PC-3 (cell line): ENCODE data around the gene ZNF544. TPM values are rescaled to one million over a fixed set of nuclear protein-coding genes. Genes with fewer than 3 reads are reported as not detected.
A peak's percentile ranks its signal among the peaks of the same experiment; 100 is the strongest.
"Not testable (repeated sequence)": the region's sequence is repeated elsewhere in the genome, so short reads cannot be mapped to it uniquely, and the experiment has no call there.

ENCODE experiments used
- ATAC-seq: fragments of 200-7000 bp; cut with Tn5 transposase; 2 replicates; pipeline ENCODE4 v1.9.1; 2020; ENCODE audit warnings: mild to moderate bottlenecking, moderate library complexity
- BruUV-seq: library from RNA; stranded (reverse); fragments of 400-500 nt; replicated peaks from 2 replicates; lab custom pipeline; 2021; lab: Mats Ljungman, UMichigan
- CTCF ChIA-PET: fragments of 300-600 bp; sonication (Branson Sonifier 250); formaldehyde crosslinking; loops from one replicate; lab custom pipeline; 2022; ENCODE audit warnings: antibody characterized with exemption; lab: Charles Lee
- POLR2A ChIA-PET: fragments of 300-600 bp; sonication (Branson Sonifier 250); formaldehyde crosslinking; loops from one replicate; lab custom pipeline; 2022; ENCODE audit warnings: antibody characterized with exemption; ENCODE audit not compliant: unreplicated experiment; lab: Charles Lee
- DNase-seq: peaks from one replicate; pipeline ENCODE4 v3.0.0-alpha.2; 2015
- H2AFZ ChIP-seq: fragments of 300-600 bp; sonication (generic); 2 replicates; pipeline ENCODE4 v1.6.0; 2016; ENCODE audit warnings: antibody characterized with exemption, low read length
- H3F3A ChIP-seq: fragments of 300-600 bp; sonication (generic); one replicate; pipeline ENCODE4 v1.6.0; 2017; ENCODE audit warnings: antibody characterized with exemption, low read length, control low read depth, mild to moderate bottlenecking; ENCODE audit not compliant: unreplicated experiment
- H3K27ac ChIP-seq: fragments of 300-600 bp; sonication (generic); 2 replicates; pipeline ENCODE4 v1.5.1; 2016; ENCODE audit warnings: mild to moderate bottlenecking, low read length
- H3K27me3 ChIP-seq: fragments of 300-600 bp; sonication (generic); 2 replicates; pipeline ENCODE4 v1.6.1; 2016; ENCODE audit warnings: low read length, mixed read lengths
- H3K36me3 ChIP-seq: fragments of 300-600 bp; sonication (generic); 2 replicates; pipeline ENCODE4 v1.6.1; 2016; ENCODE audit warnings: low read depth, mixed run types, low read length, mixed read lengths
- H3K4me1 ChIP-seq: fragments of 300-600 bp; sonication (generic); 2 replicates; pipeline ENCODE4 v1.5.1; 2016; ENCODE audit warnings: low read length; ENCODE audit not compliant: insufficient read depth
- H3K4me2 ChIP-seq: fragments of 300-600 bp; sonication (generic); 2 replicates; pipeline ENCODE4 v1.6.0; 2016; ENCODE audit warnings: low read length
- H3K4me3 ChIP-seq: fragments of 300-600 bp; sonication (generic); 2 replicates; pipeline ENCODE4 v1.5.1; 2016; ENCODE audit warnings: mild to moderate bottlenecking, low read length, mixed read lengths
- H3K79me2 ChIP-seq: fragments of 300-600 bp; sonication (generic); 2 replicates; pipeline ENCODE4 v1.6.1; 2017; ENCODE audit warnings: low read length, mixed read lengths
- H3K9ac ChIP-seq: fragments of 300-600 bp; sonication (generic); 2 replicates; pipeline ENCODE4 v1.6.0; 2016; ENCODE audit warnings: mild to moderate bottlenecking, low read length
- H3K9me2 ChIP-seq: fragments of 300-600 bp; sonication (generic); replicated peaks from 2 replicates; pipeline ENCODE4 v1.6.1; 2016; ENCODE audit warnings: mixed run types, low read length, mixed read lengths
- H3K9me3 ChIP-seq: fragments of 300-600 bp; sonication (generic); 2 replicates; pipeline ENCODE4 v1.6.1; 2016; ENCODE audit warnings: low read length, mixed read lengths
- H4K20me1 ChIP-seq: fragments of 300-600 bp; sonication (generic); 2 replicates; pipeline ENCODE4 v1.6.1; 2016; ENCODE audit warnings: low read length, mixed read lengths
- EZH2 ChIP-seq: fragments of 300-600 bp; sonication (generic); IDR thresholded peaks from one replicate; pipeline ENCODE4 v1.6.1; 2017; ENCODE audit warnings: antibody characterized with exemption, mild to moderate bottlenecking, low read length; ENCODE audit not compliant: unreplicated experiment
- EZH2phosphoT487 ChIP-seq: fragments of 300-600 bp; sonication (generic); IDR thresholded peaks from 2 replicates; pipeline ENCODE4 v1.6.1; 2018; ENCODE audit warnings: mild to moderate bottlenecking, antibody characterized with exemption, low read length, borderline replicate concordance
- intact Hi-C: fragments of 100-400 bp; cut with micrococcal nuclease; formaldehyde crosslinking; loops from 2 replicates; pipeline ENCODE4 v1.9.0; 2023
- total RNA-seq: library from RNA; depleted of rRNA; stranded (reverse); fragments of >200 nt; gene quantifications from 2 replicates; pipeline ENCODE4 v1.2.3, GENCODE V29; 2014
- TF ChIP-seq, protein P1 (sequence below): fragments of 300-600 bp; sonication (generic); conservative IDR thresholded peaks from 2 replicates; pipeline ENCODE4 v1.5.1; 2017; ENCODE audit warnings: antibody characterized with exemption, low read depth, mild to moderate bottlenecking, low read length

The ZNF544 gene
- total RNA-seq, 1 experiment from 2014 or later, result 115 TPM

DNA sequence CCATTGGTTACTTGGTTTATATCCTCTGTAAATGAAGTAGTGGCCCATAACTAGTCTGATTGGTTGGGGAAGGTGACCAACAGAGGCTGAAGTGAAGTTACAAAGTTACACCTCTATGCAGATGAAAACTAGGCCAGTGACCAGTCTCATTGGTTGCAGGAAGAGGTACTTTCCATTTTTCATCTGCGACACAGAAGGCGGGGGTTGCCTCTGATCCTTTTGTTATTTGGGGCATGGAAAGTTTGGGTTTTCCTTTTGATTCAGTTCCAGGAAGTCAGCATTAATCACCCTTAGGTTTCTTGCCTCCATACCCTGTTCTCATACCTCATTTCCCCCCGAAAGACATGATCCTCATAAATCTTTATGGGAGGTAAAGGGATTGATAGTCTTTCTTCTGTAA, 20.2 kb downstream of the ZNF544 start:
- intact Hi-C loops, result no loop called here
- Histone ChIP-seq H3K4me3 (no peak overlapping the region), H3K4me1 (no peaks in the 10 kb centered on the region), H3K27ac (no peak overlapping the region), H3K9me3 (peaks cover 73% of the 10 kb centered on the region), H3K9me2 (no peaks in the 10 kb centered on the region), H3K79me2 (no peaks in the 10 kb centered on the region), H3K27me3 (no peaks in the 10 kb centered on the region), H2AFZ (no peak overlapping the region), H3K36me3 (peaks cover 98% of the 10 kb centered on the region), H3K4me2 (no peak overlapping the region), H4K20me1 (no peaks in the 10 kb centered on the region), H3F3A (no peaks in the 10 kb centered on the region), H3K9ac (no peak overlapping the region)
- ATAC-seq (no peak), DNase-seq (no peak)
- BruUV-seq, result no TSS peak
- POLR2A ChIA-PET, result no interaction called here
- TF ChIP-seq EZH2phosphoT487, result no peak
- CTCF ChIA-PET, result no interaction called here

DNA sequence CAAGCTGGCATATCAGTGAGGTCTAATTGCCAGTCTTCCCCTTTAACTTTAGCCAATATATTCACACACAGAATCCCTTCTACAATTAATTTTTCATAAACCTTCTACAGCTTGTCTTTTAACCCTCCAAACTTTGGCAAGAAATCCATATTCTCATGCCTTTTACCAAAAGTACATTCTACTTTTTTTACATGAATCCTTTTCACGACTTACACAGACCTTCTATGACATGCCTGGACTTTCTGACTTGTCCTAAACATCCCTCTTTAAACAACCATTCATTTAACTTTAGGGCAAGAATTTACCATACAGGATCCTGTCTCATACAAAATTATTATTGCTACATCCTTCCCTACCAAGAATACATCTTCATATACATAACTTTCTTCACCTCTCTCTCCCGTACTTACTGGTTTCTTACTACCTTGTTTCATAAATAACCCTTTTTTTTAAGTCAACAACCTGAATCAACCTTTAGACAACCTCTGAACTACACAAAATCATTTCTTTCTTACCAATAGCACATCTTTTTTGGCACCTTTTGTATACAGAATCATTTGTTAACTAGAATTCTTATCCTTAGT, 23.5 kb downstream of the ZNF544 start:
- ATAC-seq, result no peak
- DNase-seq, result peak; percentile 30
- peaks cover 79% of the 10 kb centered on the region for H3K9me3 ChIP-seq
- CTCF ChIA-PET, result no interaction called here
- TF ChIP-seq, protein P1, sequence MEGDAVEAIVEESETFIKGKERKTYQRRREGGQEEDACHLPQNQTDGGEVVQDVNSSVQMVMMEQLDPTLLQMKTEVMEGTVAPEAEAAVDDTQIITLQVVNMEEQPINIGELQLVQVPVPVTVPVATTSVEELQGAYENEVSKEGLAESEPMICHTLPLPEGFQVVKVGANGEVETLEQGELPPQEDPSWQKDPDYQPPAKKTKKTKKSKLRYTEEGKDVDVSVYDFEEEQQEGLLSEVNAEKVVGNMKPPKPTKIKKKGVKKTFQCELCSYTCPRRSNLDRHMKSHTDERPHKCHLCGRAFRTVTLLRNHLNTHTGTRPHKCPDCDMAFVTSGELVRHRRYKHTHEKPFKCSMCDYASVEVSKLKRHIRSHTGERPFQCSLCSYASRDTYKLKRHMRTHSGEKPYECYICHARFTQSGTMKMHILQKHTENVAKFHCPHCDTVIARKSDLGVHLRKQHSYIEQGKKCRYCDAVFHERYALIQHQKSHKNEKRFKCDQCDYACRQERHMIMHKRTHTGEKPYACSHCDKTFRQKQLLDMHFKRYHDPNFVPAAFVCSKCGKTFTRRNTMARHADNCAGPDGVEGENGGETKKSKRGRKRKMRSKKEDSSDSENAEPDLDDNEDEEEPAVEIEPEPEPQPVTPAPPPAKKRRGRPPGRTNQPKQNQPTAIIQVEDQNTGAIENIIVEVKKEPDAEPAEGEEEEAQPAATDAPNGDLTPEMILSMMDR, result no peak
- no peaks in the 10 kb centered on the region for H3K9me2 ChIP-seq
- no peak overlapping the region; the same call in 1 of the 2 replicates for H3K4me3 ChIP-seq
- H3F3A ChIP-seq, result no peaks in the 10 kb centered on the region
- H3K27ac ChIP-seq, result no peak overlapping the region
- H3K27me3 ChIP-seq, result no peaks in the 10 kb centered on the region
- no peak overlapping the region for H3K9ac ChIP-seq
- POLR2A ChIA-PET, result no interaction called here
- no peak overlapping the region for H3K4me2 ChIP-seq
- peaks cover 95% of the 10 kb centered on the region for H3K36me3 ChIP-seq
- H4K20me1 ChIP-seq, result no peaks in the 10 kb centered on the region
- BruUV-seq, result no TSS peak
- no peak overlapping the region for H2AFZ ChIP-seq
- H3K4me1 ChIP-seq, result no peaks in the 10 kb centered on the region
- no peaks in the 10 kb centered on the region for H3K79me2 ChIP-seq
- intact Hi-C loops, result no loop called here

DNA sequence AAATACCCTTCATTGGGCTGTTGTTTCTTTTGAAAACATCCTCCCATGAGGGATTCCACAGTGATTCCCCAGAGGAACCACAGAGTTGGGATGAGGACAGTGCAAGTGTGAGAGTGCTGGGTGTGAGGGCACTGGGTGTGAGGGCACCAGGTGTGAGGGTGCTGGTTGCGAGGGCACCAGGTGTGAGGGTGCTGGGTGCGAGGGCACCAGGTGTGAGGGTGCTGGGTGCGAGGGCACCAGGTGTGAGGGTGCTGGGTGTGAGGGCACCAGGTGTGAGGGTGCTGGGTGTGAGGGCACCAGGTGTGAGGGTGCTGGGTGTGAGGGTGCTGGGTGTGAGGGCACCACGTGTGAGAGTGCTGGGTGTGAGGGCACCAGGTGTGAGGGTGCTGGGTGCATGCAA, 29.5 kb downstream of the ZNF544 start:
- CTCF ChIA-PET, H3K9me2 ChIP-seq, POLR2A ChIA-PET, BruUV-seq, H3K27ac ChIP-seq, intact Hi-C loops, H3K4me3 ChIP-seq, H3K27me3 ChIP-seq, DNase-seq, H3K4me1 ChIP-seq, ATAC-seq, H3K79me2 ChIP-seq, H3K9ac ChIP-seq, H3K4me2 ChIP-seq, H3F3A ChIP-seq, H4K20me1 ChIP-seq, H2AFZ ChIP-seq: not testable (repeated sequence)
- Histone ChIP-seq H3K9me3 (peaks cover 85% of the 10 kb centered on the region), H3K36me3 (peaks cover 96% of the 10 kb centered on the region)

DNA sequence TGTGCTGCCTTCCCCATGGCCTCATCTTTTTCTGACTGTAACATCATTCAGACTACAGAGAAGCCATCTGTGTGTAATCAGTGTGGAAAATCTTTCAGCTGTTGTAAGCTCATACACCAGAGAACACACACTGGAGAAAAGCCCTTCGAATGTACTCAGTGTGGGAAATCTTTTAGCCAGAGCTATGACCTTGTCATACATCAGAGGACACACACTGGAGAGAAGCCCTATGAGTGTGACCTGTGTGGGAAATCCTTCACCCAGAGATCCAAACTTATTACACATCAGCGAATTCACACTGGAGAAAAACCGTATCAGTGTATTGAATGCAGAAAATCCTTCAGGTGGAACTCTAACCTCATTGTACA, 32.9 kb downstream of the ZNF544 start:
- Histone ChIP-seq H3K4me3 (peak overlapping the region; percentile 7; the same call in 1 of the 2 replicates), H3K9ac (no peak overlapping the region), H3K4me2 (no peak overlapping the region), H3K4me1 (no peaks in the 10 kb centered on the region), H2AFZ (no peak overlapping the region), H3K27me3 (no peaks in the 10 kb centered on the region), H3K36me3 (peaks cover 91% of the 10 kb centered on the region), H4K20me1 (no peaks in the 10 kb centered on the region), H3K79me2 (no peaks in the 10 kb centered on the region), H3K9me2 (no peaks in the 10 kb centered on the region), H3F3A (no peaks in the 10 kb centered on the region), H3K9me3 (peaks cover 84% of the 10 kb centered on the region), H3K27ac (no peak overlapping the region)
- CTCF ChIA-PET, result no interaction called here
- DNase-seq (no peak), ATAC-seq (no peak)
- no peak for TF ChIP-seq EZH2
- TF ChIP-seq, protein P1, result no peak
- intact Hi-C loops, result no loop called here
- BruUV-seq, result no TSS peak
- POLR2A ChIA-PET, result no interaction called here
